HG03280 (cell line): ENCODE data around the gene POLR1B.
A peak's percentile ranks its signal among the peaks of the same experiment; 100 is the strongest.
"Not testable (repeated sequence)": the region's sequence is repeated elsewhere in the genome, so short reads cannot be mapped to it uniquely, and the experiment has no call there.

Experiments used
- ATAC-seq: cut with Tn5 transposase; IDR thresholded peaks from one replicate; pipeline ENCODE4 v1.9.1; 2021; ENCODE audit warnings: mild to moderate bottlenecking, moderate library complexity; ENCODE audit not compliant: unreplicated experiment

The POLR1B gene

DNA sequence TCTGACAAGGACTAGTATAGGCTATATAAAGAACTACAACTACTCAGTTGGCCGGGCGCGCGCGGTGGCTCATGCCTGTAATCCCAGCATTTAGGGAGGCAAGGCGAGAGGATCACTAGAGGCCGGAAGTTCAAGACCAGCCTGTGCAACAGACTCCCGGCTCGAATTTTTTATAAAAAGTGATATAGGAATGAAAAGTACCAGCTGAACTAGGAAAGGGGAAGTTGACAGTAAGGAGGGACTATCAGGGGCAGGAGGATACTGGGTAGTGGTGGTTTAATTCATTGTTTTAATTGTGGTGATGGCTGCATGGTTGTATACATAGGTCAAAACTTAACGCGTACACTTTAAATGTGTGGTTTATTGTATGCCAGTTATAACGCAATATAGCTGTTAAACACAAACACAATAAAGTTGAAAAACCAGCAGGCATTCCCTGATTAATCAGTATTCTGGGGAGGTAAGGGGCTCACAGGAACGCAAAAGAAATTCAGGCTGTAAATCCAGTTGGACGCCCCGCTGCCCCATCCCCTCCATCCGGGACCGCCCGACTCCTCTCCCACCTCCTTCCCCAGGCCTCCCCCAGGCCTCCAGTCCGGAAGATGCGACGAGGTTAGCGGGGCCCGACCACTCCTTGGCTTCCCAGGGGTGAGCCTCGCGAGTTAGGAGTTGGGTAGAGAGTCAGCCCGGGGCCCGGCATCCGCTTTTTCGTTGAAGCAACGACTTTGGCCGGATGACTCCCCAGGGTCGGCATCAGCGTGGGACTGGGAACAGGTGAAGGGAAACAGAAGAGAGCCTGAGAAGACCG lies 746 bp upstream of the POLR1B start:
- peak; percentile 55 for ATAC-seq

DNA sequence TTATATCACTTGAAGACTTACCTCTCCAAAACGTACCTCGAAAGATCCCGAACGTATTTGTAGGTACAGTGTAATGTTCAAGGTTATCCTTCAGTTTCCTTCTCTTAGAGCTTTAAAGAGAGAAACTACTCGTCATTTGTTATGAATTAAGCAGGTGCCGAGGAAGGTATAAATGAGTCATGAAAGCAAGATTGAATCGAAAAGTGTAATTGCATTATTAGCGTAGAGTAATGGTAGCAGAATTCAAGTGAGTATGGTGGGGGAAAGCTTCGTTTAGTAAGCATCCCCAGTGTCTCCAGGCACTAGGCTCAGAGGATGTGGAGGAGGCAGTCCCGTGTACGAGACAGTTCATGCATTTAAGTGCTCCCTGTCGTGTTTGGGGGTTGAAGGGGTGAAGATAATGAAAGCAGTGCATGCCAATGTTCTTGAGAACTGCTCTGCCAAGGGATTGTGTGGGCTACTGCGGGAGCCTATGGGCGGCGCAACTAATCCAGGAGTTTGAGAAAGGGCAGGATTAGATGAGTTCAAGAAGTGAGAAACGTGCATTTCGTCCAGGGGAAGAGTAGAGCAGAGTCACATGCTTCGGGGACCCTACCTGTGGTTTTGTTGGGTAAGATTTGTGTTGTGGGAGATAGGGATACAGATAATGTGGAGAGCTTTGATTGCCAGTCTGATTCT lies 858 bp downstream of the POLR1B start:
- no peak for ATAC-seq

DNA sequence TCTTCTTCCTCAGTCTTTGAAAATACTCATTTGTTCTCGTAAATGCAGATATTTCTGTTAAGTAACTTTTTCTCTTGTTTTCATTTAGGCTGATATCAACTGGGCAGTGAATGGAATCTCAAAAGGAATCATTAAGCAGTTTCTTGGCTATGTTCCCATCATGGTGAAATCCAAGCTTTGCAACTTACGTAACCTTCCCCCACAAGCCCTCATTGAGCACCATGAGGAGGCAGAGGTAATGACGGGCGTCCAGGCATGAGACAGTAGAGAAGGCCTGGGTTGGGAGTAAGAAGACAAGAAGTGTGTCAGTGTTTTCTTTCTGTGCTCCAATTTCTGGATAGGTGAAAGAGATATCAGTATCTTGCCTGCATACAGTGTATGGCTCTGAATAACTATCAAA lies 5.1 kb downstream of the POLR1B start:
- no peak for ATAC-seq

DNA sequence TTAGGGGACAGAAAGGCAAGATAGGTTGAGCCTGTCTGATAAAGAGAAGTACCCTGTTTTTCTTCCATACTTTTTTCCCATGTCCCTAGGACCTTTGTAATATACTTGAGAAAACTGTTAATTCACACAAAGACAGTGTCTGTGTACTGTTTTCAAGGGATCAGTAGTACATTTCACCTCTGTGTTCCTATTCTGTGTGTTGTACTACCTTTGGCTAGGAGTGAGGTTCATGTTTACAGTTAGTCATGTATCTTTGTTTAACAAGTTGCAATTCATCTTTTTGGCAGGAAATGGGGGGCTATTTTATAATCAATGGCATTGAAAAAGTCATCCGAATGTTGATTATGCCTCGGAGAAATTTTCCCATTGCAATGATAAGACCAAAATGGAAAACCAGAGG lies 6.7 kb downstream of the POLR1B start:
- ATAC-seq, result no peak

DNA sequence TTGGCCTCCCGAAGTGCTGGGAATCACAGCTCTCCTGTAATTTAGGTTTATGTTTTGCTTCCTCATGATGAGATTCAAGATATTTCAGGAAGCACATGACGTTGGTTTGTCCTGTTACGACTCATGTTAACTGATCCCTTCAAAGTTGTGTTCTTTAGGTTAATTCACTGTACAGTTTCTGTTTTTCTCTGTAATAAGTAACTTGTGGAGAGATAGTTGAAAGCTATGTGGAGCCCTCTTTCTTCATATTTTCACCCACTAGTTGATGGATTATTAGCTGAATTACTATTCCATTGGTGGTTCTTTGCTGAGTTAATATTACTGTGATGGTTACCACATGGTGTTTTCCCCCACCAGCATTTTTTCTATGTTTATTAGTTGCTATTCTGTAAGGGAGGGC lies 23.8 kb downstream of the POLR1B start:
- no peak for ATAC-seq

DNA sequence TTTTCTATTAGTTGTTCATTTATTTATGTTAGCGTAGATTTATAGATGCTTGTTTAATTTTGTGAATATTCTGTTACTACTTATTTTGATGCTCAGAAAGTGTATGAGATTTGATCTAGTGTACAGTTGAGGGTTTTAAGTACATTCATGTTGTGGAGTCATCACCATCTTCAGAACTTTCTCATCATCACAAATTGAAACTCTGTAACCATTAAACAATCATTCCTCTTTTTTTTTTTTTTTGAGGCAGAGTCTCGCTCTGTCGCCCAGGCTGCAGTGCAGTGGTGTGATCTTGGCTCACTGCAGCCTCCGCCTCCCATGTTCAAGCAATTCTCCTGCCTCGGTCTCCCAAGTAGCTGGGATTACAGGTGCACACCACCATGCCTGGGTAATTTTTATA lies 24.2 kb downstream of the POLR1B start:
- ATAC-seq, result not testable (repeated sequence)

DNA sequence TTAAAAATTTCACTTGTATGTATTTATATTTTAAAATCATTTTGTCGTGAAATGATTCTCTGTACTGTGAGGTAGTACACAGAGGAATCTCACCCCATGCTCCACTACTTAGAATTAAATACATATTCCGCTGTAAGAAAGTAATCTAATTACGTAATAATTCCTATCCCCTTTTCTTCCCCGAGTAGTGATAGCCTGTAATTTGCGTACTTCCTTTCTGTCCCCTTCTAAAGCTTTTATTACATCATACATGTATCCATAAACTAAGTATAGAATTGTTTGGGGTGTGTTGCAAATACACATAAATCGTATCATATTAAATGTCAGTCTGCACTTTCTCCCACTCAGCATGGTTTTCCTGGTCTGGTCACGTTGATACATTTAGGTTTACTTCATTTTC lies 29.7 kb downstream of the POLR1B start:
- no peak for ATAC-seq

DNA sequence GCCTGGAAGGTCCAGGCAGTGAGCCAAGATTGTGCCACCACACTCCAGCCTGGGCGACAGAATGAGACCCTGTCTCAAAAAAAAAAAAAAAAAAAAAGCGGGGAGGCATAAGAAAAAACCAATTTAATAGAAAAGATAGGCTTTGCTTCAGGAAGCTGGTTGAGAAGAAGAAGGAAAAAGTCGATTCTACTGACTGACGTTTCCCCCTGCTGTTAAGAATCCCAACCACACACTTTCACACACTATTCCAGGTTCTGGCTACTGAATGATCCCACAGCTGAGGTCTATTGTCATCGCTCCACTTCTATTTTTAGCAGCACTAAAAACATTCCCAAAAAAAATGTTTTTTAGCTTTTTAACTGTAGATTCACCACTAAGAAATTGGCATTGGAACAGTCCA lies 35.5 kb downstream of the POLR1B start:
- ATAC-seq, result no peak

DNA sequence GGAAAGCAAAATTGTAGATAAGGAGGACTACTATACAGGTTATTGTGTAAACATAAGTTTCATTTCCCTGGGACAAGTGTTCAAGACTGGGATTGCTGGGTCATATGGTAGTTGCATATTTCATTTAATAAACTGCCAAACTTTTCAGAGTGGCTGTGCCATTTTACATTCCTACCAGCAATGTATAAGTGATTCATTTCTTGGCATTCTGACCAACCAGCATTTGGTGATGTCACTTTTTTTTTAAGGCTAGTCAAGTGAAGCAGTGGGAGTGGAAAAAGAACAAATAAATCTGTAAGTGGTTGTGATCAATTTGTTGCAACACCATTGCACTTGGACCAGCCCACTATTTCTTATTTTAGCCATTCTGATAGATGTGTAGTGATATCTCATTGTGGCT lies 37.0 kb downstream of the POLR1B start:
- no peak for ATAC-seq

DNA sequence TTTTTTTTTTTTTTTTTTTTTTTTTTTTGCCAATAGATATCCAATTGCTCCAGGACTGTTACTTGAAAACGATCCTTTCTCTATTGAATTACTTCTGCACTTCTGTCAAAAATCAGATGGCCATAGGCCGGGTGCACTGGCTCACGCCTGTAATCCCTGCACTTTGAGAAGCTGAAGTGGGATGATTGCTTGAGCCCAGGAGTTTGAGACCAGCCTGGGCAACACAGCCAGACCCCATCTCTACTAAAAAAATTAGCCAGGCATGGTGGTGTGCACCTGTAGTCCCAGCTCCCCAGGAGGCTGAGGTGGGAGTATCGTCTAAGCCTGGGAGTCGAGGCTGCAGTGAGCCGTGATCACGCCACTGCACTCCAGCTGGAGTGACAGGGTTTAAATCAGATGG lies 37.8 kb downstream of the POLR1B start:
- no peak for ATAC-seq

DNA sequence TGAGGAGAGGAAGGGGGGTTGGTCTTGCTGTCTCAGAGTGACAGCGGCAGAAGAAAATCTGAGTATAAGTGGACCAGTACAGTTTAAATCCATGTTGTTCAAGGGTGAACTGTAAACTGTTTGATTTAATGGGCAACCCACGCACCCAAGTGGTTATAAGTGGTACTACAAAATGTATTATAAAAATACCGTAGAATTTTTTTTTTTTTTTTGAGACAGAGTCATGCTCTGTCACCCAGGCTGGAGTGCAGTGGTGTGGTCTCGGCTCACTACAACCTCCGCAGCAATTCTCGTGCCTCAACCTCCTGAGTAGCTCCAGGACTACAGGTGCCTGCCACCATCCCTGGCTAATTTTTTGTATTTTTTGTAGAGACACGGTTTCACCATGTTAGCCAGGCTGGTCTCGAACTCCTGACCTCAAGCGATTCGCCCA lies 40.1 kb downstream of the POLR1B start:
- ATAC-seq, result no peak

DNA sequence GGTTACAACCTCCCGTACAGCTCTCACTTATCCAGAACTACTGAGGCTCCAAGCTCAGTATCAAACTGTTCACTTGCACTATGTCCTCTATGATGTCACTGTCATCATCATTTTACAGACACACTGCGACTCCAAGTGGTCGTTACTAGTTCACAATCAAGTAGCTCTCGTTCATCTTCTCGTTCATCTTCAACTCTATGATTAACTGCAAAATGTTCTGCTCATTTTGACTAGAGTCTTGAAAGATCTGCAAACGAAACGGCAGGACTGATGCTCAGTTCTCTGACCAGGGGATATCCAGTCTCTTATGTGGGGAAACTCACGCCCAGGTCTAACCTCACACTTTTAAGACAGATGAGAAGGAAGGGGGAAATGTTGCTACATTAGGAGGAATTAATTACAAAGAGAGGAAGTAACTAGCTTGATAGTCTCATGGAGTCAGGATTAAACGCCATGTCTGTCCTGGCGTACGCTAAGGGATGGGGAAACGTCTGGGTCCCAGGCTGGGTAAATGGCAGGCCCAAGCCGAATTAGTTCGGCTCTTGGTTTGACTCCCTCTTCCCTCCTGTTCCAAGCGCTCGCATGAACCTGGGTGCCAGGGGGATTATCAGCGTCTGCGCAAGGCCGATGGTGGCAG lies 41.4 kb downstream of the POLR1B start:
- ATAC-seq, result no peak

DNA sequence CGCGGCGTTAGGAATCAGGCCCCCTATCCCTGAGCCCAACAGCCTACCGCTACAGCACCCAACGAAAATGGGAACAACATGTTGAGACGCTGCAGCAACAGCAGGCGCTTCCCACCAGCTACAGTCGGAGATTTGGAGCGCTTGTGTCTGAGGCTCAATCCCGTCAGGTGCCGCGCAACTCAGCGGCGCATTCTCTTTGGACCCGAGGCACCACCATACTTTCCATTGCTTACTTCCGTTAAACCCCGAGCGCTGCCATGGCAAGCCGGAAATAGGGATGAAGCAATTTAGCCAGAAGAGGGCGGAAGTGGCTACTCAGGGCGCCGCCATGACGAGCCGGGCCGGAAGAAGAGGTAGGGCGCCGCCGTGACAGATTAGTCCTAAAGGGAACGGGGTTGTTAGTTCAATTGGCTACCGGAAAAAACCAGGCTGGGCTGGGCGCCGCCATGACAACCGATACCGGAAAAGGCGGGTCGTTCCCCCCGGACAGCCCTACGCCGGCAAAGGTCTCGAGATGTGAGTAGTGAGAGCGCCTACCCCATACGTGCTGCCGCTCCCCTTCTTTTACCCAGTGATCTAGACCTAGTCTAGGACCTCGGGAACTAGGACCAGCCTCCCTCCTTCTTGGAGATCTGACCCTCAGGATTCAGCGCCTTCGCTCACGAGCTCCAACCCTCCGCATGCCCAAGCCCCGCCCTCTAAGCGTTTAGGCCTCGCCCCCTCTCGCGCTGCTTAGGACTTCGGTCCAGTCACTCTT lies 42.0 kb downstream of the POLR1B start, which contains the start of gene CHCHD5:
TSS of gene CHCHD5 (plus strand) at position 476 of the 757 bp plus-strand sequence. CDS start at position 515, 39 bp downstream.
- ATAC-seq, result peak; percentile 87

DNA sequence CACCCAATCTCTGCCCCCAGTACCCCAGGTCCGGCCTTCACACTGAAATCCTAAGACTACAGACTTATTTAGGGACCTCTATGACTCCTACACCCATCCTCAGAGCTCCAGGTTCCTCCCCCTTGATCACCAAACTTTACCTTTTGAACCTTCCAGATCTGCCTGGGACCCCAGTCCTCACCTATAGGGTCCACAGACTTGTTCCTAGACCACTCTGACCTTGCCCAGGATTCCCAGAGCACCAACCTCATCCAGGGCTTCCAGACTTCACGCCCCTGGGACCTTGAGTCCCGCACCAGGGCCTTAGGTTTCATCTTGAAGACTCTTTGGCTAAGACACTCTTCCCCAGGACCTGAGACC lies 42.6 kb downstream of the POLR1B start:
- no peak for ATAC-seq

DNA sequence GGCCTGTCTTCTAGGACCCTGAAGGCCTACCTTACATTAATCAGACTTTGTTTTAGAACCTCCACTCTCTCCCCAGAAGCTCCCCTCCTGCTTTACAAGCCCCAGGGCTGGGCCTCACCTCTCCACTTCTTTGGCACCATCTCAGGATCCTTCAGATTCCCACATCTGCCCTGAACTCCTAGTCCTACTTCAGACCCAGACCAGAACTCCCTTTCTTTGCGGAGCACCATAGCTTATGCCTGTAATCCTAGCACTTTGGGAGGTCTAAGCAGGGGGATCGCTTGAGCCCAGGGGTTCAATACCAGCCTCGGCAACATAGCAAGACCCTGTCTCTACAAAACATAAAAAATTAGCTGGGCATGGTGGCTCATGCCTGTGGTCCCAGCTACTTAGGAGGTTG lies 43.1 kb downstream of the POLR1B start:
- ATAC-seq, result no peak

DNA sequence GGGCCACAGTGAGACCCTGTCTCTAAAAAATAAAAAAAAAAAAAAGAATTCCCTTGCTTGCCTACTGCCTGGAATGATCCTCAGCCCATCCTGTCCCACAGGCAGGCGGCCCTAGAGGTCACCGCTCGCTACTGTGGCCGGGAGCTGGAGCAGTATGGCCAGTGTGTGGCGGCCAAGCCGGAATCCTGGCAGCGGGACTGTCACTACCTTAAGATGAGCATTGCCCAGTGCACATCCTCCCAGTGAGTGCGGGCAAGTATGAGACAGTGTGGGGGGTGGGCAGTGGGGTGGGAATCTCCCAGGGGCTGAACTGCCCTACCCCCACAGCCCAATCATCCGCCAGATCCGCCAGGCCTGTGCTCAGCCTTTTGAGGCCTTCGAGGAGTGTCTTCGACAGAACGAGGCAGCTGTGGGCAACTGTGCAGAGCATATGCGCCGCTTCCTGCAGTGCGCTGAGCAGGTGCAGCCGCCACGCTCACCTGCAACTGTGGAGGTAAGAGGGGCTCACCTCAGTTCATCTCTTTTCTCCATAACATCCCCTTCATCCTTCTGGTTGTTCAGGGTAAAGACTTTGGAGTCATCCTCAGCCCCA lies 43.7 kb downstream of the POLR1B start:
- ATAC-seq, result no peak

DNA sequence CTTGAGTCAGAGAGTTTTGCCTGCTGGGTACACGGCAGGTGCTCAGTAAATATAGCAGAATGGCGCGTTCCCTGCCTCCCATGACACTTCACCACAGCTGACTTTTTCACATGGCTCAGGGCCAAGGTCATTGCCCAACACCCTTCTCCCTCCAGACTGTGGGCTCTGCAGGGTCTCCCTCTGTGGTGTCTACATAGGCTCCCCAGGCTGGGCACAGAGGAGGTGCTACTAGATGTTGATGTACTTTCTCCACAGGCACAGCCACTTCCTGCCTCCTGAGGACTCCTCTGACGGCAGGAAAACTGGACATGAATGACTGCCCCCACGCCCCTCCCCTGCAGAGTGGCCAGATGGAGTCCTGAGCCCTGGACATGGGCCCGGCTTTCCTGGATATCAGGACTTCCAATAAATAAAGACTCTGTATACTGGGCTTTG lies 46.4 kb downstream of the POLR1B start:
- ATAC-seq, result no peak

DNA sequence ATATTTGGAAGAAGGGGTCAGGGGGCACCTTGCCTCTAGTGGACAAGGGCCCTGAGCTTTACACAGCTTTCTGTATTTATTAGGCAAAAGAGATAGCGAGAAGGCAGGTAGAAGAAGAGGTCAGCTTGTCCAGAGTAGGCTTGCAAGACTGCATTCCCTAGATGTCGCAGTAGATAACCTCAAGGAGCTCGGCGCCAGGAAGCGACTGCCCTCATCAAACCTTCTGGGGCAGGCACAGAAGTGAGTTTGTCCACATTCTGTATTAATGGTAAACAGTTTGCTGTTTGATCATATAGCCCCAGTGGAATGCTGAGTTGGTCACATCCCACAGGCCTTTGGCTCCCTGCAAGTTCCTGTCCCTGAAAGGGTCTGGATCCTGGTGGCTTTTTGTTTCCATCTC lies 49.1 kb downstream of the POLR1B start:
- ATAC-seq, result no peak

DNA sequence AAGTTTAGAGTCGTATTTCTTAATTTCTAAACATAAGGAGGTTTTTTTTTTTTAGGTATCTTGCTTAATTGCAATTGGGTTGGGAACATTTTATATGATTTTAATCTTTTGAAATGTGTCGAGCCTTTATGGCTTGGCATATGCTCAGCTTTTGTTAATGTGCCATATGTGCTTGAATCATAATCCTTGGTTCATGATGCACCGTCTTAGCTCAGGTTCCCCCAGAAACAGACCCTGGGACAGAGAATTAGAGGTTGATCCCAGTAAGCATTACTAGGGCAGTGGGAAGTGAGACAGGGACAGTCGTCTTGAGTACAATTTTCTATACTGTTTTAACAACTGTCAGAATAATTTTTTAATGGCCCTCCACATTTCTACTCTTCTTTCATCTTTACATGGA lies 51.5 kb downstream of the POLR1B start:
- no peak for ATAC-seq

DNA sequence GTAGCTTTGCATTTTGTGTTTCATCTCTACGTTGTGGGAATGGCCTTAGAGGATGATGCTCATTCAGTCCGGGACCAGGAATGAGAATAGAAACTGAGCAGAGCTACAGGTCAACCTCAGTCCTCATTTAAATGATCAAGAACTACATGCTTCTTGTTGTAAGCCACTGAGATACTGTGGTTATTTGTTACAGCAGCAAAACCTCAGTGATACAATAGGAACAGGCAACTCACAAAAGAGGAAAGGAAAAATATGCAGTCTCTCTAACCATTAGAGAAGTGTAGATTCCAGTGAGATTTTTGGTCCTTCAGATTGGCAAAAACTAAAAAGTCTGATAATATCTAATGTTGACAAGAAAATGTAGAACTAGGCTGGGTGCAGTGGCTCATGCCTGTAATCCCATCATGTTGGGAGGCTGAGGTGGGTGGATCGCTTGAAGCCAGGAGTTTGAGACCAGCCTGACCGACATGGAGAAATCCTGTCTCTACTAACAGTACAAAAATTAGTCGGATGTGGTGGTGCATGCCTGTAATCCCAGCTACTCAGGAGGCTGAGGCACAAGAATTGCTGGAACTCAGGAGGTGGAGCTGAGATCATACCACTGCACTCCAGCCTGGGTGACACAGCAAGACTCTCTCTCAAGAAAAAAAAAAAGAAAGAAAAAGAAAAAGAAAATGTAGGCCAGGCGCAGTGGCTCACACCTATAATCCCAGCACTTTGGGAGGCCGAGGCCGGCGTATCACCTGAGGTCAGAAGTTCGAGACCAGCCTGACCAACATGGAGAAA lies 55.5 kb downstream of the POLR1B start:
- ATAC-seq, result no peak
